Neural cell (in vitro differentiated cells): Measurements from ENCODE around the gene NAGK. TPM values are rescaled to one million over a fixed set of nuclear protein-coding genes. Genes with fewer than 3 reads are reported as not detected.

Experiments
- H2AFZ ChIP-seq: fragments of 200-600, 300-800 bp; sonication (generic), shearing (Covaris generic); 2 replicates; pipeline ENCODE4 v1.6.0; 2014; ENCODE audit warnings: low read depth, mild to moderate bottlenecking, antibody characterized with exemption, low read length, moderate library complexity
- H3F3A ChIP-seq: fragments of 200-600 bp; shearing (Covaris generic); 2 replicates; pipeline ENCODE4 v1.6.1; 2016; ENCODE audit warnings: mild to moderate bottlenecking, moderate library complexity, mixed read lengths, antibody characterized with exemption, low read length; ENCODE audit not compliant: insufficient read depth, poor library complexity, severe bottlenecking
- H3K27ac ChIP-seq: fragments of 200-600, 300-800 bp; sonication (generic), shearing (Covaris generic); 2 replicates; pipeline ENCODE4 v1.5.1; 2014; ENCODE audit warnings: mild to moderate bottlenecking, low read length, moderate library complexity
- H3K27me3 ChIP-seq: fragments of 300-800, 200-600 bp; sonication (generic), shearing (Covaris generic); 2 replicates; pipeline ENCODE4 v1.6.0; 2014; ENCODE audit warnings: mild to moderate bottlenecking, low read depth, low read length, moderate library complexity; ENCODE audit not compliant: insufficient read depth
- H3K36me3 ChIP-seq: fragments of 300-800, 200-600 bp; sonication (generic), shearing (Covaris generic); 2 replicates; pipeline ENCODE4 v1.5.1; 2014; ENCODE audit warnings: mild to moderate bottlenecking, antibody characterized with exemption, low read length, moderate library complexity; ENCODE audit not compliant: insufficient read depth
- H3K4me2 ChIP-seq: fragments of 300-800, 200-600 bp; sonication (generic), shearing (Covaris generic); 2 replicates; pipeline ENCODE4 v1.6.0; 2014; ENCODE audit warnings: mild to moderate bottlenecking, low read length
- H3K4me3 ChIP-seq: fragments of 300-800, 200-600 bp; sonication (generic), shearing (Covaris generic); 2 replicates; pipeline ENCODE4 v1.5.1; 2014; ENCODE audit warnings: mild to moderate bottlenecking, low read length, moderate library complexity
- H3K79me2 ChIP-seq: fragments of 200-600 bp; shearing (Covaris generic); replicated peaks from 2 replicates; pipeline ENCODE4 v1.6.0; 2014; ENCODE audit warnings: mild to moderate bottlenecking, low read length, moderate library complexity; ENCODE audit not compliant: insufficient read depth
- H3K9ac ChIP-seq: fragments of 300-800, 200-600 bp; sonication (generic), shearing (Covaris generic); 2 replicates; pipeline ENCODE4 v1.6.1; 2016; ENCODE audit warnings: mild to moderate bottlenecking, low read length, mixed read lengths
- H3K9me2 ChIP-seq: fragments of 200-600 bp; shearing (Covaris generic); 2 replicates; pipeline ENCODE4 v1.6.1; 2016; ENCODE audit warnings: mild to moderate bottlenecking, low read length, mixed read lengths; ENCODE audit not compliant: insufficient read depth
- H3K9me3 ChIP-seq: fragments of 200-600, 300-800 bp; sonication (generic), shearing (Covaris generic); 2 replicates; pipeline ENCODE4 v1.6.1; 2016; ENCODE audit warnings: mild to moderate bottlenecking, mixed run types, low read length, moderate library complexity, mixed read lengths
- H4K20me1 ChIP-seq: fragments of 200-600 bp; shearing (Covaris generic); 2 replicates; pipeline ENCODE4 v1.6.1; 2016; ENCODE audit warnings: mild to moderate bottlenecking, mixed run types; ENCODE audit not compliant: insufficient read depth
- EP300 ChIP-seq: fragments of 450-650 bp; conservative IDR thresholded peaks from 2 replicates; pipeline ENCODE4 v1.6.1; 2014; ENCODE audit warnings: antibody characterized with exemption, mild to moderate bottlenecking, moderate library complexity; ENCODE audit not compliant: poor library complexity, severe bottlenecking
- EZH2 ChIP-seq: fragments of 200-600, 300-800 bp; shearing (Covaris generic), sonication (generic); IDR thresholded peaks from 2 replicates; pipeline ENCODE4 v1.6.1; 2014; ENCODE audit warnings: antibody characterized with exemption, low read length, borderline replicate concordance, mild to moderate bottlenecking; ENCODE audit not compliant: insufficient read depth, poor library complexity, severe bottlenecking
- MXI1 ChIP-seq: fragments of 450-650 bp; conservative IDR thresholded peaks from 2 replicates; pipeline ENCODE4 v1.6.1; 2014; ENCODE audit warnings: antibody characterized with exemption, mild to moderate bottlenecking; ENCODE audit not compliant: poor library complexity, severe bottlenecking
- POLR2AphosphoS5 ChIP-seq: IDR thresholded peaks from 2 replicates; pipeline ENCODE4 v1.6.1; 2012
- RAD21 ChIP-seq: fragments of 450-650 bp; conservative IDR thresholded peaks from 2 replicates; pipeline ENCODE4 v1.6.1; 2014; ENCODE audit warnings: antibody characterized with exemption, mild to moderate bottlenecking, moderate library complexity
- SMC3 ChIP-seq: fragments of 450-650 bp; conservative IDR thresholded peaks from 2 replicates; pipeline ENCODE4 v1.6.1; 2014; ENCODE audit warnings: antibody characterized with exemption, mild to moderate bottlenecking, moderate library complexity; ENCODE audit not compliant: poor library complexity
- TAF1 ChIP-seq: IDR thresholded peaks from 2 replicates; pipeline ENCODE4 v1.6.1; 2012; ENCODE audit warnings: low read depth
- polyA plus RNA-seq: library from polyadenylated mRNA; depleted of rRNA; stranded (reverse); fragments of >200 nt; gene quantifications from 2 replicates; pipeline ENCODE4 v1.2.3, GENCODE V29; 2014
- TF ChIP-seq, protein P1 (sequence below): fragments of 450-650 bp; IDR thresholded peaks from 2 replicates; pipeline ENCODE4 v1.5.1; 2014; ENCODE audit warnings: antibody characterized with exemption, mild to moderate bottlenecking, moderate library complexity; ENCODE audit not compliant: poor library complexity, severe bottlenecking
- TF ChIP-seq, protein P2 (sequence below): IDR thresholded peaks from 2 replicates; pipeline ENCODE4 v1.6.1; 2012; ENCODE audit warnings: borderline replicate concordance

The NAGK gene
- polyA plus RNA-seq, 1 donor from 2014 or later, result 123 TPM

- no peaks in the 10 kb centered on the region for H3K9me3 ChIP-seq
- no peaks in the 10 kb centered on the region for H3K27me3 ChIP-seq
- no peak overlapping the region for H3K27ac ChIP-seq
- TF ChIP-seq POLR2AphosphoS5 (no peak), TAF1 (no peak), EZH2 (no peak), EP300 (no peak), SMC3 (no peak), MXI1 (no peak), RAD21 (no peak)
- TF ChIP-seq, protein P1, sequence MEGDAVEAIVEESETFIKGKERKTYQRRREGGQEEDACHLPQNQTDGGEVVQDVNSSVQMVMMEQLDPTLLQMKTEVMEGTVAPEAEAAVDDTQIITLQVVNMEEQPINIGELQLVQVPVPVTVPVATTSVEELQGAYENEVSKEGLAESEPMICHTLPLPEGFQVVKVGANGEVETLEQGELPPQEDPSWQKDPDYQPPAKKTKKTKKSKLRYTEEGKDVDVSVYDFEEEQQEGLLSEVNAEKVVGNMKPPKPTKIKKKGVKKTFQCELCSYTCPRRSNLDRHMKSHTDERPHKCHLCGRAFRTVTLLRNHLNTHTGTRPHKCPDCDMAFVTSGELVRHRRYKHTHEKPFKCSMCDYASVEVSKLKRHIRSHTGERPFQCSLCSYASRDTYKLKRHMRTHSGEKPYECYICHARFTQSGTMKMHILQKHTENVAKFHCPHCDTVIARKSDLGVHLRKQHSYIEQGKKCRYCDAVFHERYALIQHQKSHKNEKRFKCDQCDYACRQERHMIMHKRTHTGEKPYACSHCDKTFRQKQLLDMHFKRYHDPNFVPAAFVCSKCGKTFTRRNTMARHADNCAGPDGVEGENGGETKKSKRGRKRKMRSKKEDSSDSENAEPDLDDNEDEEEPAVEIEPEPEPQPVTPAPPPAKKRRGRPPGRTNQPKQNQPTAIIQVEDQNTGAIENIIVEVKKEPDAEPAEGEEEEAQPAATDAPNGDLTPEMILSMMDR, result no peak
- TF ChIP-seq, protein P2, sequence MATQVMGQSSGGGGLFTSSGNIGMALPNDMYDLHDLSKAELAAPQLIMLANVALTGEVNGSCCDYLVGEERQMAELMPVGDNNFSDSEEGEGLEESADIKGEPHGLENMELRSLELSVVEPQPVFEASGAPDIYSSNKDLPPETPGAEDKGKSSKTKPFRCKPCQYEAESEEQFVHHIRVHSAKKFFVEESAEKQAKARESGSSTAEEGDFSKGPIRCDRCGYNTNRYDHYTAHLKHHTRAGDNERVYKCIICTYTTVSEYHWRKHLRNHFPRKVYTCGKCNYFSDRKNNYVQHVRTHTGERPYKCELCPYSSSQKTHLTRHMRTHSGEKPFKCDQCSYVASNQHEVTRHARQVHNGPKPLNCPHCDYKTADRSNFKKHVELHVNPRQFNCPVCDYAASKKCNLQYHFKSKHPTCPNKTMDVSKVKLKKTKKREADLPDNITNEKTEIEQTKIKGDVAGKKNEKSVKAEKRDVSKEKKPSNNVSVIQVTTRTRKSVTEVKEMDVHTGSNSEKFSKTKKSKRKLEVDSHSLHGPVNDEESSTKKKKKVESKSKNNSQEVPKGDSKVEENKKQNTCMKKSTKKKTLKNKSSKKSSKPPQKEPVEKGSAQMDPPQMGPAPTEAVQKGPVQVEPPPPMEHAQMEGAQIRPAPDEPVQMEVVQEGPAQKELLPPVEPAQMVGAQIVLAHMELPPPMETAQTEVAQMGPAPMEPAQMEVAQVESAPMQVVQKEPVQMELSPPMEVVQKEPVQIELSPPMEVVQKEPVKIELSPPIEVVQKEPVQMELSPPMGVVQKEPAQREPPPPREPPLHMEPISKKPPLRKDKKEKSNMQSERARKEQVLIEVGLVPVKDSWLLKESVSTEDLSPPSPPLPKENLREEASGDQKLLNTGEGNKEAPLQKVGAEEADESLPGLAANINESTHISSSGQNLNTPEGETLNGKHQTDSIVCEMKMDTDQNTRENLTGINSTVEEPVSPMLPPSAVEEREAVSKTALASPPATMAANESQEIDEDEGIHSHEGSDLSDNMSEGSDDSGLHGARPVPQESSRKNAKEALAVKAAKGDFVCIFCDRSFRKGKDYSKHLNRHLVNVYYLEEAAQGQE, result no peak
- H3F3A ChIP-seq, result no peaks in the 10 kb centered on the region
- no peaks in the 10 kb centered on the region for H4K20me1 ChIP-seq
- no peak overlapping the region for H2AFZ ChIP-seq
- no peak overlapping the region for H3K4me3 ChIP-seq
- H3K79me2 ChIP-seq, result peaks cover 19% of the 10 kb centered on the region
- no peak overlapping the region for H3K9ac ChIP-seq
- H3K4me2 ChIP-seq, result no peak overlapping the region
- H3K9me2 ChIP-seq, result no peaks in the 10 kb centered on the region
- no peaks in the 10 kb centered on the region for H3K36me3 ChIP-seq
Measured at GRCh38 chr2:71126957-71127356, 58.5 kb downstream of the NAGK start.

Other genes with a start within 250 kb of the NAGK start
- not detected in 2 replicates for gene CLEC4F, start 248.0 kb upstream of the NAGK start, polyA plus RNA-seq
- gene CD207, start 232.8 kb upstream of the NAGK start, polyA plus RNA-seq, result not detected in 2 replicates
- 0.66 and 0.74 TPM in 2 replicates for gene VAX2, start 168.1 kb upstream of the NAGK start, polyA plus RNA-seq
- gene ATP6V1B1, start 132.7 kb upstream of the NAGK start, polyA plus RNA-seq, result 0.12 and 0.42 TPM in 2 replicates
- not detected in 2 replicates for gene ANKRD53, start 90.0 kb upstream of the NAGK start, polyA plus RNA-seq
- gene TEX261, start 73.8 kb upstream of the NAGK start, polyA plus RNA-seq, result 30.3 and 48.2 TPM in 2 replicates
- 25.9 and 28.3 TPM in 2 replicates for gene MCEE, start 61.6 kb downstream of the NAGK start, polyA plus RNA-seq
- 38.8 and 39.0 TPM in 2 replicates for gene MPHOSPH10, start 62.0 kb downstream of the NAGK start, polyA plus RNA-seq
- 13.3 and 14.4 TPM in 2 replicates for gene PAIP2B, start 158.5 kb downstream of the NAGK start, polyA plus RNA-seq